K562 (cell line): Measurements from ENCODE around the gene ST6GALNAC1. TPM values are rescaled to one million over a fixed set of nuclear protein-coding genes. Genes with fewer than 3 reads are reported as not detected.

Experiments used
- BRCA1 ChIP-seq, 2 experiments: fragments of 450-650 bp in 1 of 2; sonication (generic) in 1 of 2; formaldehyde crosslinking in 1 of 2; IDR thresholded peaks; 2 replicates each; pipeline versions ENCODE4 v1.5.0 to v1.6.1; 2017 to 2020; ENCODE audit warnings: mild to moderate bottlenecking in 1 of 2, missing genetic modification reagents in 1 of 2
- DPF2 ChIP-seq: fragments of 450-650 bp; IDR thresholded peaks from 2 replicates; pipeline ENCODE4 v1.6.1; 2016
- ESRRA ChIP-seq: fragments of 450-650 bp; IDR thresholded peaks from 2 replicates; pipeline ENCODE4 v1.6.1; 2014; ENCODE audit warnings: low read depth, mild to moderate bottlenecking, moderate library complexity, borderline replicate concordance
- HNRNPLL ChIP-seq: fragments of 200-400 bp; formaldehyde crosslinking; IDR thresholded peaks from 2 replicates; pipeline ENCODE4 v1.6.1; 2017; ENCODE audit warnings: low read length, low read depth, mild to moderate bottlenecking; ENCODE audit not compliant: poor library complexity, severe bottlenecking
- JUNB ChIP-seq: fragments of 450-650 bp; formaldehyde crosslinking; conservative IDR thresholded peaks from 2 replicates; pipeline ENCODE4 v1.4.0; 2020; ENCODE audit warnings: mild to moderate bottlenecking
- NCOR1 ChIP-seq: fragments of 450-650 bp; IDR thresholded peaks from 2 replicates; pipeline ENCODE4 v1.6.1; 2016; ENCODE audit warnings: mild to moderate bottlenecking, moderate library complexity
- NR2F6 ChIP-seq: fragments of 450-650 bp; formaldehyde crosslinking; IDR thresholded peaks from 2 replicates; pipeline ENCODE4 v1.4.0; 2020; ENCODE audit warnings: mild to moderate bottlenecking
- NRF1 ChIP-seq, 2 experiments: fragments of 450-650 bp; IDR thresholded peaks in 1 of 2; conservative IDR thresholded peaks in 1 of 2; 2 replicates each; pipeline ENCODE4 v1.6.1; 2014; ENCODE audit warnings: mild to moderate bottlenecking in 2 of 2
- PCBP2 ChIP-seq: fragments of 200-400 bp; formaldehyde crosslinking; IDR thresholded peaks from 2 replicates; pipeline ENCODE4 v1.6.1; 2018; ENCODE audit warnings: low read length, low read depth, mild to moderate bottlenecking, moderate library complexity; ENCODE audit not compliant: poor library complexity, severe bottlenecking
- POLR2AphosphoS2 ChIP-seq: IDR thresholded peaks from 2 replicates; pipeline ENCODE4 v1.6.1; 2012; ENCODE audit warnings: low read length, improper control_type of control experiment
- RBM22 ChIP-seq: fragments of 200-400 bp; formaldehyde crosslinking; IDR thresholded peaks from 2 replicates; pipeline ENCODE4 v1.6.1; 2018; ENCODE audit warnings: low read length, low read depth; ENCODE audit not compliant: poor library complexity, severe bottlenecking
- RCOR1 ChIP-seq, 2 experiments: IDR thresholded peaks; 2 replicates each; pipeline ENCODE4 v1.6.1; 2012; ENCODE audit warnings: low read depth in 2 of 2, low read length in 2 of 2, borderline replicate concordance in 1 of 2, improper control_type of control experiment in 1 of 2
- RNF219 ChIP-seq: fragments of 250-450 bp; sonication (Bioruptor Pico); IDR thresholded peaks from 2 replicates; pipeline ENCODE4 v1.5.0; 2022; ENCODE audit warnings: mild to moderate bottlenecking
- SMC3 ChIP-seq: conservative IDR thresholded peaks from 2 replicates; pipeline ENCODE4 v1.6.1; 2011; ENCODE audit warnings: low read depth, low read length, improper control_type of control experiment; ENCODE audit not compliant: insufficient read depth
- STAG1 ChIP-seq: sonication (generic); formaldehyde crosslinking; IDR thresholded peaks from 2 replicates; pipeline ENCODE4 v1.5.0; 2020; ENCODE audit warnings: missing genetic modification reagents, borderline replicate concordance
- THAP7 ChIP-seq: fragments of 250-450 bp; sonication (Bioruptor Pico); IDR thresholded peaks from 2 replicates; pipeline ENCODE4 v1.5.0; 2021
- TOE1 ChIP-seq, 2 experiments: fragments of 450-650 bp in 1 of 2; sonication (generic) in 1 of 2; formaldehyde crosslinking in 1 of 2; IDR thresholded peaks; 2 replicates each; pipeline versions ENCODE4 v1.7.1 to v1.8.0; 2016 to 2022; ENCODE audit warnings: borderline replicate concordance in 2 of 2, mild to moderate bottlenecking in 2 of 2, antibody characterized with exemption in 1 of 2, inconsistent platforms in 1 of 2, low read depth in 1 of 2, missing genetic modification reagents in 1 of 2, moderate library complexity in 1 of 2
- ZFP30 ChIP-seq: fragments of 250-450 bp; sonication (Bioruptor Pico); IDR thresholded peaks from 2 replicates; pipeline ENCODE4 v1.8.0; 2022; ENCODE audit warnings: moderate library complexity, mild to moderate bottlenecking, inconsistent platforms, borderline replicate concordance
- ZHX1 ChIP-seq: fragments of 150-350 bp; conservative IDR thresholded peaks from 2 replicates; pipeline ENCODE4 v1.6.1; 2014; ENCODE audit warnings: low read length
- ZNF133 ChIP-seq: fragments of 250-450 bp; sonication (Bioruptor Pico); IDR thresholded peaks from 2 replicates; pipeline ENCODE4 v1.4.0; 2020; ENCODE audit warnings: mild to moderate bottlenecking
- ZNF212 ChIP-seq: fragments of 450-650 bp; formaldehyde crosslinking; IDR thresholded peaks from 2 replicates; pipeline ENCODE4 v1.4.0; 2020; ENCODE audit warnings: mild to moderate bottlenecking
- ZNF707 ChIP-seq: fragments of 250-450 bp; sonication (Bioruptor Pico); conservative IDR thresholded peaks from 2 replicates; pipeline ENCODE4 v1.8.0; 2022; ENCODE audit warnings: inconsistent platforms, mild to moderate bottlenecking, moderate library complexity
- polyA plus RNA-seq, 8 experiments: library from polyadenylated mRNA; depleted of rRNA in 4 of 8; stranded (reverse) in 5 of 8; unstranded in 3 of 8; fragments of >200 nt; fragmentation: Nextera tagmentation in 2 of 8; fragmentation: Illumina TruSeq in 1 of 8; extraction: Ambion mirVana in 2 of 8; extraction: Trizol in 1 of 8; gene quantifications; 2 replicates each; pipeline versions ENCODE4 v1.2.1 to v1.2.3, GENCODE V29; 2011 to 2014; ENCODE audit warnings: inconsistent platforms in 1 of 8, missing spikeins in 1 of 8
- total RNA-seq, 7 experiments: library from RNA; depleted of rRNA in 6 of 7; stranded (reverse); fragments of >200 nt in 6 of 7; fragmentation: Illumina TruSeq in 2 of 7; extraction: Trizol in 2 of 7; gene quantifications; 2 replicates each; pipeline versions ENCODE4 v1.2.1 to v1.2.3, GENCODE V29; 2011 to 2021; ENCODE audit warnings: low replicate concordance in 1 of 7

ST6GALNAC1 gene
- total and polyA plus RNA-seq, 9 of the 15 experiments (the other 6 are each of a cell fraction or from before 2014, with no cell fraction given), result 20.6 to 68.4 (median 50.5) TPM

GRCh38 chr17:76623271-76624146, 20.0 kb downstream of the ST6GALNAC1 start (continued):
- no peak for TF ChIP-seq BRCA1 (IDR thresholded peaks at IDR 0.05)
- TF ChIP-seq BRCA1 (CRISPR knock-in tag; IDR thresholded peaks at IDR 0.05), result no peak
- peak; percentile 41 for TF ChIP-seq NCOR1
- no peak for TF ChIP-seq NR2F6
- 0 out of 2 replicates have a peak, but pooled peaks have one; percentile 55 for TF ChIP-seq ZFP30 (CRISPR knock-in tag)
- TF ChIP-seq JUNB, result no peak
- TF ChIP-seq THAP7 (CRISPR knock-in tag), result no peak
- no peak for TF ChIP-seq ZNF707 (CRISPR knock-in tag)
- no peak for TF ChIP-seq PCBP2
- no peak for TF ChIP-seq STAG1 (CRISPR knock-in tag)
- TF ChIP-seq POLR2AphosphoS2, result peak; percentile 94; the same call in 1 of the 2 replicates
- no peak for TF ChIP-seq ESRRA
- TF ChIP-seq RBM22, result peak; percentile 90
- TF ChIP-seq RCOR1 (IDR thresholded peaks at IDR 0.05; ENCODE audit: borderline replicate concordance in 1 of 2, low read depth in 2 of 2, low read length in 2 of 2), result 0 out of 4 replicates have a peak, but pooled peaks of 1 of the 2 experiments have one; percentile 14
- TF ChIP-seq HNRNPLL, result no peak
- TF ChIP-seq NRF1 (conservative IDR thresholded peaks at IDR 0.05 in 1 of 2, IDR thresholded peaks at IDR 0.05 in 1 of 2), result no peak
- no peak for TF ChIP-seq ZHX1
- peak; percentile 90 for TF ChIP-seq SMC3
- 0 out of 2 replicates have a peak, but pooled peaks have one; percentile 24 for TF ChIP-seq TOE1 (IDR thresholded peaks at IDR 0.05; ENCODE audit: borderline replicate concordance)
- no peak for TF ChIP-seq TOE1 (CRISPR knock-in tag; IDR thresholded peaks at IDR 0.05; ENCODE audit: borderline replicate concordance, low read depth)
- no peak for TF ChIP-seq ZNF212 (CRISPR knock-in tag)
- TF ChIP-seq DPF2, result peak; percentile 85
- no peak for TF ChIP-seq RNF219 (CRISPR knock-in tag)
- TF ChIP-seq ZNF133 (CRISPR knock-in tag), result no peak
